Measurements from ENCODE around the gene LGR4.

Gene LGR4

DNA sequence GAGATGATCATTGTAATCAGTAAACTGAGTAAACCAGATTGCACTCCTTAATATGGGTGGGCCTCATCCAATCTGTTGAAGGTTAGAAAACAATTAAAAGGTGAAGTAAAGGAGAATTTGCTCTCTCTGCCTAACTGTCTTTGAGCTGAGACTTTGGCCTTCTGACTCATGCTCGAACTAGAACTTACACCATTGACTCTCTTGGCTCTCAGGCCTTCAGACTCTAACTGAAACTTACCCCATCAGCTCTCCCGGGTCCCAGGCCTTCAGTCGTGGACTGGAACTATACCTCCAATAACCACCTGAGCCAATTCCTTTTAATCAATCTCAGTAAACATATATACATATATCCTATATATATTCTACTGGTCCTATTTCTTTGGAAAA, 34.0 kb downstream of the LGR4 start:
- no peak for DNase-seq (ENCODE audit: low read depth)

GRCh38 chr11:27437829-27438594, 34.6 kb downstream of the LGR4 start:
- no peak overlapping the region for H3K4me3 ChIP-seq (ENCODE audit: low read length)
- DNase-seq (ENCODE audit: low read depth), result no peak
- TF ChIP-seq CTCF (conservative IDR thresholded peaks at IDR 0.05; ENCODE audit: low read depth, low read length), result no peak

More for the DNA sequence above, 34.0 kb downstream of the LGR4 start:
- no peak overlapping the region for H3K4me3 ChIP-seq (ENCODE audit: low read length)
- no peak for TF ChIP-seq CTCF (conservative IDR thresholded peaks at IDR 0.05; ENCODE audit: low read depth, low read length)

GRCh38 chr11:27436916-27437315, 35.7 kb downstream of the LGR4 start:
- no peak for TF ChIP-seq CTCF (conservative IDR thresholded peaks at IDR 0.05; ENCODE audit: low read depth, low read length)
- DNase-seq (ENCODE audit: low read depth), result no peak
- H3K4me3 ChIP-seq (ENCODE audit: low read length), result no peak overlapping the region

DNA sequence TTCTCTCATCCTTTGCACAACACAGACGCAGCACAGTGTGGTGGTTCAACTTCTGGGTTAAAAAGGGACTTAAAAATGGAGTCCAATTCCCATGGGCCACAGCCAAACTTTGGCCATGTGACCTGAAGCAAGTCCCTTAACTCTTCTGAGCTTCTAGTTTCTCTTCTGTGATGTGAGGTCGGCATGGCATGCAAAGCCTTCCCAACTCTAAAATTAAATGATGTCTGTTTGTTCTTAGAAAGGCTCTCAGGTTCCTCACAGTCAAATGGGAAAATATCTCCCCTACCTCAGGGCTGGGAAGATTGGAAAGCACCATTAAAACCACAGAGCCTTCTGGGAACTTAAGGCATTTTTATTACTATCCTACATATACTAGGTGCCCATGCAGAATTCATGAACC, 38.8 kb downstream of the LGR4 start:
- no peak overlapping the region for H3K4me3 ChIP-seq (ENCODE audit: low read length)
- no peak for TF ChIP-seq CTCF (conservative IDR thresholded peaks at IDR 0.05; ENCODE audit: low read depth, low read length)
- DNase-seq (ENCODE audit: low read depth), result no peak

GRCh38 chr11:27431808-27432207, 40.8 kb downstream of the LGR4 start:
- no peak overlapping the region for H3K4me3 ChIP-seq (ENCODE audit: low read length)
- no peak for TF ChIP-seq CTCF (conservative IDR thresholded peaks at IDR 0.05; ENCODE audit: low read depth, low read length)
- no peak for DNase-seq (ENCODE audit: low read depth)

- no peak for DNase-seq (ENCODE audit: low read depth)
- H3K4me3 ChIP-seq (ENCODE audit: low read length), result no peak overlapping the region
- TF ChIP-seq CTCF (conservative IDR thresholded peaks at IDR 0.05; ENCODE audit: low read depth, low read length), result no peak
Measured at GRCh38 chr11:27429761-27430393, 42.7 kb downstream of the LGR4 start.
